ENCODE measurements around the gene FMN2. TPM values are rescaled to one million over a fixed set of nuclear protein-coding genes. Genes with fewer than 3 reads are reported as not detected.
"Not testable (repeated sequence)": the region's sequence is repeated elsewhere in the genome, so short reads cannot be mapped to it uniquely, and the experiment has no call there.

FMN2 gene
- total and polyA plus RNA-seq, 7 experiments from 2014 or later, result not detected

DNA sequence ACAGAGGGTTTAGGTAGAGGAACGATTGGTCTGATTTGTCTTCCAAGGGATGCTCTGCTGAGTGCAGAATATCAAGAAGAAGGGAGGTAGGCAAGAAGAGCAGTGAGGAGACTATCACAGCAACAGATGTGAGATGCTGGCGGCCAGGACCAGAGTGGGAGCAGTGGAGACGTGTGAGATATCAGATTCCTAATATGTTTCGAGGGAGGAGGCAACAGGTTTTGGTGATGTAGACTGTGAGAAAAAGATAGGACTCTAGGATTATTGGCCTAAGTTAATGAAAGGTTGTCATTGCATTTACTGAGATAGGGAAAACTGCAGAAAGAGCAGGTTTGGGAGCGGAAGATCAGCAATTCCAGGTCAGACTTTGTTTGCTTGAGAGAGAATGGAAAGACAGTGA lies 182.9 kb downstream of the FMN2 start:
- H3K27me3 ChIP-seq (ENCODE audit: control insufficient read depth in 2 of 2, insufficient read depth in 2 of 2, low read length in 2 of 2), result no peaks in the 10 kb centered on the region
- no peaks in the 10 kb centered on the region for H3K4me1 ChIP-seq (ENCODE audit: control insufficient read depth in 2 of 2, insufficient read depth in 2 of 2, low read length in 2 of 2)
- no peaks in the 10 kb centered on the region for H3K36me3 ChIP-seq (ENCODE audit: control insufficient read depth in 2 of 3, insufficient read depth in 3 of 3, low read length in 3 of 3)
- H3K9me3 ChIP-seq (ENCODE audit: control insufficient read depth in 2 of 3, low read length in 3 of 3), result peaks cover 0 to 5% (median 0%) of the 10 kb centered on the region in 3 experiments
- H3K27ac Mint-ChIP-seq, result no peak overlapping the region
- POLR2A ChIA-PET, result no interaction called here
- intact Hi-C loops (cut with micrococcal nuclease), result no loop called here
- no peak overlapping the region for H3K4me3 Mint-ChIP-seq
- CTCF ChIA-PET, result interaction anchor here (0.6 kb wide), 2 partner anchors 40 to 59 kb away, joined by 3 read pairs; no protein-coding TSS in a partner anchor
- no peak overlapping the region for H3K4me3 ChIP-seq (ENCODE audit: low read length)
- peaks cover 4 to 25% (median 11%) of the 10 kb centered on the region in 11 donors for H3K9me3 Mint-ChIP-seq
- H3K4me1 Mint-ChIP-seq, result no peaks in the 10 kb centered on the region
- DNase-seq (no peak), ATAC-seq (no peak)
- H3K27me3 Mint-ChIP-seq, result no peaks in the 10 kb centered on the region
- H3K36me3 Mint-ChIP-seq, result no peaks in the 10 kb centered on the region
- H3K27ac ChIP-seq (ENCODE audit: low read depth, low read length), result no peak overlapping the region

DNA sequence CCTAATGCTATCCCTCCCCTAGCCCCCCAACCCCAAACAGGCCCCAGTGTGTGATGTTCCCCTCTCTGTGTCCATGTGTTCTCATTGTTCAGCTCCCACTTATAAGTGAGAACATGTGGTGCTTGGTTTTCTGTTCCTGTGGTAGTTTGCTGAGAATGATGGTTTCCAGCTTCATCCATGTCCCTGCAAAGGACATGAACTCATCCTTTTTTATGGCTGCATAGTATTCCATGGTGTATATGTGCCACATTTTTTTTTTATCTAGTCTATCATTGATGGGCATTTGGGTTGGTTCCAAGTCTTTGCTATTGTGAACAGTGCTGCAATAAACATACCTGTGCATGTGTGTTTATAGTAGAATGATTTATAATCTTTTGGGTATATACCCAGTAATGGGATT lies 183.5 kb downstream of the FMN2 start:
- ATAC-seq; H3K4me3 ChIP-seq (ENCODE audit: low read length); H3K4me1 ChIP-seq (ENCODE audit: control insufficient read depth in 2 of 2, insufficient read depth in 2 of 2, low read length in 2 of 2); DNase-seq; H3K4me3 Mint-ChIP-seq; H3K36me3 ChIP-seq (ENCODE audit: control insufficient read depth in 2 of 3, insufficient read depth in 3 of 3, low read length in 3 of 3); H3K27me3 ChIP-seq (ENCODE audit: control insufficient read depth in 2 of 2, insufficient read depth in 2 of 2, low read length in 2 of 2); H3K36me3 Mint-ChIP-seq; H3K9me3 ChIP-seq (ENCODE audit: control insufficient read depth in 2 of 3, low read length in 3 of 3); POLR2A ChIA-PET; CTCF ChIA-PET; H3K27ac ChIP-seq (ENCODE audit: low read depth, low read length); H3K4me1 Mint-ChIP-seq; H3K27ac Mint-ChIP-seq; intact Hi-C loops (cut with micrococcal nuclease); H3K27me3 Mint-ChIP-seq: not testable (repeated sequence)
- H3K9me3 Mint-ChIP-seq, result peaks cover 4 to 22% (median 10%) of the 10 kb centered on the region in 11 donors

DNA sequence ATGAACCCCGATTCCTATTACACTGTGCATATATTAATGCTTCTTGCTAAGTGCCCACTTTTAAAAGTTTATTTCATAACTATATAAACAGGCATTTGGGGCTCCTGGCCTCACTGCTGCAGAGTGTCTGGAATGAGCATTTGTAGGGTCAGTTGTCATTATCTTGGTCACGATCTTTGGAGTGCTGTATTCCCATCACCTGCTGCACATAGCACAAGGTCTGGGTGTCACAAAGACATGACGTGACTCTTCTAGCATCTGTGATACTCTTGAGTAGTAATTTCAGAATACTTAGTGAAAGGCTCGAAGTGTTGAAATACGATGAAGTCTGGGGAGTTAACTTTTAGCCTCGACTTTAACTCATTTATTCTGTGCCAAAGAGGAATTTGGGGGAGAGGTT lies 186.4 kb downstream of the FMN2 start:
- Histone ChIP-seq H3K36me3 (ENCODE audit: control insufficient read depth in 2 of 3, insufficient read depth in 3 of 3, low read length in 3 of 3) (no peaks in the 10 kb centered on the region), H3K27me3 (ENCODE audit: control insufficient read depth in 2 of 2, insufficient read depth in 2 of 2, low read length in 2 of 2) (no peaks in the 10 kb centered on the region), H3K9me3 (ENCODE audit: control insufficient read depth in 2 of 3, low read length in 3 of 3) (peaks cover 0 to 5% (median 0%) of the 10 kb centered on the region in 3 experiments), H3K27ac (ENCODE audit: low read depth, low read length) (no peak overlapping the region), H3K4me3 (ENCODE audit: low read length) (no peak overlapping the region), H3K4me1 (ENCODE audit: control insufficient read depth in 2 of 2, insufficient read depth in 2 of 2, low read length in 2 of 2) (no peaks in the 10 kb centered on the region)
- Mint-ChIP-seq H3K27ac (no peak overlapping the region), H3K9me3 (peaks cover 4 to 18% (median 9%) of the 10 kb centered on the region in 11 donors), H3K4me3 (no peak overlapping the region), H3K36me3 (no peaks in the 10 kb centered on the region), H3K27me3 (no peaks in the 10 kb centered on the region), H3K4me1 (no peaks in the 10 kb centered on the region)
- ATAC-seq (no peak), DNase-seq (no peak)
- intact Hi-C loops (cut with micrococcal nuclease), result no loop called here
- ChIA-PET CTCF (no interaction called here), POLR2A (no interaction called here)

DNA sequence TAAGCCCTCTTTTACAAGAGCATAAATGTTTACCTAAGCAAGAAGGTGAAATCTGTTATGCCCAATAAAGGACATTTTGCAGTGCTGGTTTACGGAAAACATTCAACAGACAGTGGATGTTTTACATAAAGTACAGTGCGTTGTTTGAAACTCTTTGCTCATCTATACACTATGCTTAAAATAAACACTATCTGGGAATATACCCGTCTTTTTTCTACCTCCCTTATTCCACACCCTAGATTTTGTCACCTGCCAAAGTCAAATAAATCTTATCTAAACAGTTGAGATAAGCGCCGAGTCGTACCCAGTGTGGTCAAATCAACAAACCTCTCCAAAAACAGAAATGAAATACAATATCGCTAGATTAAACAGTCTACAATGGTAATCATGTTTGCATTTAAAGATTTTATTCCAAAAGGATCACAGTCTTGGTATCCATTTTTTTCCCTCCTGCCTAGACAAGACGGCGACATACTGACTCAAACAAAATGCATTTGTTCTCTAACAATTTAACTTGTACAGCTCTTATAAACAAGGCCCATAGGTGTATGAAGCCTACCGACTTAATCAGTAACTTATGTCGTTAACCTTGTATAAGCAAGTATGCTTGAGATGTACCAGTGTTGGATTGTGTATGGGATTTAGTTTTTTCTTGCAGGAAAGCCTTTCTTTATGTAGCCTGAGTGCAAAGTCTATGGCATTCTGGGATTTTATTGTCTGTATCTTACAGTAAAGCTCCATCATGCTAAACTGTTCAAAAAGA lies 189.1 kb downstream of the FMN2 start:
- DNase-seq (no peak), ATAC-seq (no peak)
- H3K36me3 Mint-ChIP-seq, result no peaks in the 10 kb centered on the region
- peaks cover 0 to 11% (median 4%) of the 10 kb centered on the region in 11 donors for H3K9me3 Mint-ChIP-seq
- intact Hi-C loops (cut with micrococcal nuclease), result no loop called here
- Histone ChIP-seq H3K4me3 (ENCODE audit: low read length) (no peak overlapping the region), H3K27me3 (ENCODE audit: control insufficient read depth in 2 of 2, insufficient read depth in 2 of 2, low read length in 2 of 2) (no peaks in the 10 kb centered on the region), H3K4me1 (ENCODE audit: control insufficient read depth in 2 of 2, insufficient read depth in 2 of 2, low read length in 2 of 2) (no peaks in the 10 kb centered on the region), H3K36me3 (ENCODE audit: control insufficient read depth in 2 of 3, insufficient read depth in 3 of 3, low read length in 3 of 3) (no peaks in the 10 kb centered on the region), H3K9me3 (ENCODE audit: control insufficient read depth in 2 of 3, low read length in 3 of 3) (peaks cover 0 to 5% (median 0%) of the 10 kb centered on the region in 3 experiments), H3K27ac (ENCODE audit: low read depth, low read length) (no peak overlapping the region)
- no peak overlapping the region for H3K4me3 Mint-ChIP-seq
- ChIA-PET CTCF (no interaction called here), POLR2A (no interaction called here)
- no peaks in the 10 kb centered on the region for H3K4me1 Mint-ChIP-seq
- H3K27me3 Mint-ChIP-seq, result no peaks in the 10 kb centered on the region
- H3K27ac Mint-ChIP-seq, result no peak overlapping the region

DNA sequence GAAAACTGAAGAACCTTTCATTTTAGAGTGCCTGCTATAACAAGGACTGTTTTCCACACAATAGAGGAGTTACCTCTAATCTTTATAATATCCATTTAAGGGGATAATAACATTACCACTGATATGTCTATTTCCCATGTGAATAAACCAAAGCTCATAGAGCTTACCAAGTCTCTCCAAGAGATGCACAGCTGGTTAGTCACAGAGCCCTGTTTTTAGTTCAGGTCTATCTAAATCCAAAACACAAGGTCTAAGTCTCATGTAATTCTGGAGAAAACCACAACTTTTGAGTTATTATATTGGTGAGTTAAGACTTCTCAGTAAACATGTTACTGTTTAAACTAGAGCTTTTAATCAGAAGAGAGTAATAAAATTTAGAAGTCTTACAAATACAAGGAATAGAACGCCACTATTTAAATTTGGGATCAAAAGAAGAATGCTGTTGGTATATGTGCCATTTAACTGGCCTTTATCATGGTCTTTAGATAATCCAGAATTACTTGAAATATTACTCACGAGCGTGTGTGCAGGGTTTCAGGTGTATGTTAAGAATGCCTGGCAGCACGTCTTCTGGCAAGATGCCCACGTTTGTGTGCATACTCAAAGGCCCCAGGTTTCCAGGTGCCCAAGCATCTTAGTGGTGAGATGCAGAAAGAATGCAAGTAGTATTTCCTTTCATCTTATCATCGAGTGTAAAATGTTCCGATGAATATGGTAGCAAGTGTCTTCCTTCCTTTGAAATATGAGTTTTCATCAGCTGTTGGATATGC lies 190.6 kb downstream of the FMN2 start:
- intact Hi-C loops (cut with micrococcal nuclease), result no loop called here
- Histone ChIP-seq H3K27ac (ENCODE audit: low read depth, low read length) (no peak overlapping the region), H3K36me3 (ENCODE audit: control insufficient read depth in 2 of 3, insufficient read depth in 3 of 3, low read length in 3 of 3) (no peaks in the 10 kb centered on the region), H3K4me1 (ENCODE audit: control insufficient read depth in 2 of 2, insufficient read depth in 2 of 2, low read length in 2 of 2) (no peaks in the 10 kb centered on the region), H3K27me3 (ENCODE audit: control insufficient read depth in 2 of 2, insufficient read depth in 2 of 2, low read length in 2 of 2) (no peaks in the 10 kb centered on the region), H3K9me3 (ENCODE audit: control insufficient read depth in 2 of 3, low read length in 3 of 3) (no peaks in the 10 kb centered on the region), H3K4me3 (ENCODE audit: low read length) (no peak overlapping the region)
- ATAC-seq (no peak), DNase-seq (no peak)
- H3K9me3 Mint-ChIP-seq, result peaks cover 0 to 8% (median 0%) of the 10 kb centered on the region in 11 donors
- H3K4me1 Mint-ChIP-seq, result no peaks in the 10 kb centered on the region
- ChIA-PET CTCF (no interaction called here), POLR2A (no interaction called here)
- no peaks in the 10 kb centered on the region for H3K36me3 Mint-ChIP-seq
- H3K4me3 Mint-ChIP-seq, result no peak overlapping the region
- H3K27ac Mint-ChIP-seq, result no peak overlapping the region
- H3K27me3 Mint-ChIP-seq, result no peaks in the 10 kb centered on the region

DNA sequence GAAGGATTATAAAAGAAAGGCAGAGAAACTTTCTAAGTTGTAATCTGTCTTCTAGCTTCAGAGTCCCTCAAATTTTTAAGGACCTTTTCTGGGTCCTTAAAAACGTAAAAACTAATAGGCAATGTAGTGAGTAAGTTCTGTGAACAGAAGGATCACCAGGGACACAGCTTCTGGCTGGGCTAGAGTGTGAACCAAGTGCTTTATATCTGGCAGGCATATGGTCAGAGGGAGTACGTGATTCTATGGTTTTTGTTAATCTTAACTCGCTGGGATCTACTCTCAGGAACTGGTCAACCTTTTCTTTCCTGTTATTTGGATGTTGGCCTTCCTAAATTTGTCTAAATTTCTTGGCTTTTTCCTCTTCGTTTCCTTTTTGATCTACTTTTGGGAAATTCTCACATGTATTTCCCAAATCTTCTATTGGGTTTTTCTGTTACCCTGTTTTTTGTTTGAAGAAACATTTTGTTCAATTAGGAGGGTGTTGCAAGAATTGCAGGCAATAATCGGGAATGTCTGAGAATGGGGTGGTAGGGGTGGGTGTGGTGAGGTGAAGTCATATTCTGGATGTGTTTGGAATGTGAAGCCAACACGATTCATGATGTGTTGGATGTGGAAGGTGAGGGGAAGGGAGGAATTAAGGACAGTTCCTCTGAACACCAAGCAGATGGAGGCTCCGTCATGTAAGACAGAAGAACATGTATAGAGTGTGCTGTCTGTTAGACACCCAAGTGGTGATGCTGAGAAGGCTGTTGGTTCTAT lies 193.2 kb downstream of the FMN2 start:
- H3K27me3 ChIP-seq (ENCODE audit: control insufficient read depth in 2 of 2, insufficient read depth in 2 of 2, low read length in 2 of 2), result no peaks in the 10 kb centered on the region
- no peaks in the 10 kb centered on the region for H3K4me1 Mint-ChIP-seq
- DNase-seq (no peak), ATAC-seq (no peak)
- peaks cover 0 to 6% (median 0%) of the 10 kb centered on the region in 11 donors for H3K9me3 Mint-ChIP-seq
- no peak overlapping the region for H3K4me3 Mint-ChIP-seq
- H3K9me3 ChIP-seq (ENCODE audit: control insufficient read depth in 2 of 3, low read length in 3 of 3), result no peaks in the 10 kb centered on the region
- H3K27ac Mint-ChIP-seq, result no peak overlapping the region
- CTCF ChIA-PET, result no interaction called here
- H3K4me1 ChIP-seq (ENCODE audit: control insufficient read depth in 2 of 2, insufficient read depth in 2 of 2, low read length in 2 of 2), result no peaks in the 10 kb centered on the region
- H3K36me3 ChIP-seq (ENCODE audit: control insufficient read depth in 2 of 3, insufficient read depth in 3 of 3, low read length in 3 of 3), result no peaks in the 10 kb centered on the region
- intact Hi-C loops (cut with micrococcal nuclease), result no loop called here
- H3K27ac ChIP-seq (ENCODE audit: low read depth, low read length), result no peak overlapping the region
- H3K27me3 Mint-ChIP-seq, result no peaks in the 10 kb centered on the region
- POLR2A ChIA-PET, result no interaction called here
- H3K36me3 Mint-ChIP-seq, result no peaks in the 10 kb centered on the region
- no peak overlapping the region for H3K4me3 ChIP-seq (ENCODE audit: low read length)

Data from naive thymus-derived CD4-positive, alpha-beta T cell (primary cell).